Right renal pelvis (tissue), 4 donors: ENCODE results near the gene OMP. TPM values are rescaled to one million over a fixed set of nuclear protein-coding genes. Genes with fewer than 3 reads are reported as not detected.
A peak's percentile ranks its signal among the peaks of the same experiment; 100 is the strongest.
"Not testable (repeated sequence)": the region's sequence is repeated elsewhere in the genome, so short reads cannot be mapped to it uniquely, and the experiment has no call there.

Experiments used
- DNase-seq, 4 donors: peaks; one replicate each; pipeline ENCODE4 v3.0.0-alpha.2; 2013; ENCODE audit warnings: low read depth in 4 of 4, low spot score in 3 of 4, missing footprints in 1 of 4
- polyA plus RNA-seq, 4 donors: library from polyadenylated mRNA; unstranded; fragments of 120-200 nt; gene quantifications; one replicate each; pipeline ENCODE4 v1.2.1, GENCODE V29; 2013; ENCODE audit not compliant: insufficient read length in 4 of 4

The OMP gene
- polyA plus RNA-seq, 4 donors = 0.18 TPM; not detected in 3

GRCh38 chr11:77084581-77085191, 18.0 kb upstream of the OMP start:
- no peak for DNase-seq

DNA sequence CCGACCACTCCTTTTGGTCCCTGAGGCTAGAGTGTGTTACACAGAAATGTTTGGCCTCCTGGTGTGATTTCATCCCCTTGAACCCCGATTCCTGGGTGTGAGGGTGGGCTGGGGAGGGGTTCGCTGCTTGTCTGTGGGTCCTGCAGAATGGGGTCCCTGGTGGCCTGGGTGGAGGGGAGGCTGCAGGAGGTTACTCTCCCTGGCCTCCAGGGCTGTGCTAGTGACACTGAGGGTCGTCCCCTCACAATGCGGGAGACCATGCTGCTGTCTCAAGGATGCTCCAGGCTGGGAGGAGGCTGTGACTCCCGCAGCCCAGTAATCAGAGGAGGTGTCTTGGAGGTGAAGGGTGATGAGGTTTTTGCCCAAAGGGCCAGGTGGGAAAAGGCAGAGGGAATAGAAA, 17.0 kb upstream of the OMP start:
- no peak for DNase-seq

DNA sequence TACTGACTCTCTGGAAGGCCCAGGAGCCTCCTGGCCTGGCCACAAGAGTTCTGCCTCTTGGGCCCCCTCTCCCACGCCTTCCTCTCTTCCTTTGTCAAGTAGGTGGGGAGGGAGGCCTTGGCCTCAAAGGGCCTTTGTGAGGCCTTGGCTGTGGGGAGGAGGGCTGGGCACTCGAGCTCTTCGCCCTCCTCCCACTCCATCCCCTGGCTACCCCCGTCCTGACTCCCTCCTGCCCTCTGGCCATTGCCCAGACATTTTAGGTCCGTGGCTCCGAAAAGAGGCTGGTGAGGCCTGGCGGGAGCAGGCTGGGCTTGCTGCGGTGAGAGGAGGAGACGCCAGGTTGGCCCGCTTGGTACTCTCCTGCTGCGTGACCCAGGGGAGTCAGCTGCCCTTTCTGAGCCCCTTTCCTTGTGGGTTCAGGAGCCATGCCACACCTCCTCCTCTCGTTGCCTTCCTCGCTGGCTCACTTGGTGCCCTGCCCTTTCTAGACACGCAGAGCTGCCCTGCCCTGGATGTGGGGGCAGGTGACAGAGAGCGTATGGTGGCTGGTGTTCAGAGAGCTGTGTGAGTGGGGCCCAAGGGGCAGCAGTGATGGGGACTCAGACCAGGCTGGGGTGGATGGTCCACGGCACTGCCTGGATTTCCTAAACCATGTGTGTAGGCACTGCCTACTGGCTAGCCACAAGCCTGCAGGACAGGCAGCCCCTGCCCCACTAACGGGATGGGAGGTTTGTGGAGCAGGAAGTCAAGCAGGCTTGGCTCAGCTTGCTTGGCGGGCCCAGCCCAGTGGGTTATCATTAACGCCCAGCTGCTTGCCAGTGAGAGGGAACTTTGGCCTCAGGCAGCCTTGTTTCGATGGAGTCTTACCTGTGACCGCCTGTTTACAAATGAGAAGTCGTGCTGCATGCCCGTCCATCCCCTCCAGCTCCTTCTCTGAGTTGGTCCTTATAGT, 15.8 kb upstream of the OMP start:
- DNase-seq = no peak

DNA sequence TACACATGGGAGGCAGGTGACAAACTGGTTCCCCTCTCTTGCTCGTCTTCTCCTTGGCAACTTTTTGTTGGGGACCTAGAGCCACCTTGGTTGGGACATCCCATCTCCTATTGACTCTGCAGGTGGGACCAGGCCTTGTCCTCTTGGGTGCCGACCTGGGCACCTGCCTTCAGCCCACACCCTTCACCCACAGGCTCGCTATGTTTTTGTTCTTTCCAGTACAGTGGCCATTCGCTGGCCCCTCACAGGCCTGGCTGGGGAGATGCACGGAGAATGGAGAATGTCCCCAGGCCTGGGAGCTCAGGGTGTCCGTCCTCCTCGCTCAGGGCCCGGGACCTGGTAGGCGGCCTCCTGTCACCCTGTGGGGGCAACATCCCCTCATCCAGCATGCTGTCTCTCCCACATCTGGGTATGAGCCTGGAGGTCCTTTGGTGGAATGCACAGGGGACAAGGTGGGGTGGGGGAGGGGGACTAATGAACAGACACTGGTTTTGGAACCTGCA, 14.9 kb upstream of the OMP start:
- no peak for DNase-seq

GRCh38 chr11:77088236-77089003, 14.2 kb upstream of the OMP start:
- DNase-seq = peak in 2 of 4 donors; percentile 37 to 39

DNA sequence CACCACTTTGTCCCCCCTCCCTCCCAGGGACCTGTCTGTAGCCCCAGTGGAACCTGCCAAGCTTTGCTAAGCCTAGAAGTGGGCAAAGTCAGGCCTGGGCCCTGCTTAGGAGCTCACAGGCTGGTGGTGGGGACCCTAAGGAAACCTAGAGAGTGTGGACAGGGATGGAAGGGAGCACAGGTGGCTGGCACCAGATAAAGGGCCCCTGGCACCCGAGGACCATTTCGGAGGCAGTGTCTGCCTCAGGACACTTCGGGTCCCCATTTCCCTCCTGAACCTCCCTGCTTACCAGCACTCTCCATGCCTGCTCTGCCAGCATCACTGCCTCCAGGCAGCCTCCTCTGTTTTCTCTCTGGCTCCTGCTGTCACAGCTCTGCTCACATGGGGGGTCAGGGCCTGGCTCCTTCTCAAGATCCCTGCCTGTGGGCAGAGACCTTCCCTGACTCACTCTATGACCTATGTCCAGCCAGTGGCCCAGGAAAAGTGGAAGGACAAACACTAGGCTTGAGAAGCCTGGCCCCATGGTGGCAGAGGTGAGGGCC, 13.6 kb upstream of the OMP start:
- no peak for DNase-seq

DNA sequence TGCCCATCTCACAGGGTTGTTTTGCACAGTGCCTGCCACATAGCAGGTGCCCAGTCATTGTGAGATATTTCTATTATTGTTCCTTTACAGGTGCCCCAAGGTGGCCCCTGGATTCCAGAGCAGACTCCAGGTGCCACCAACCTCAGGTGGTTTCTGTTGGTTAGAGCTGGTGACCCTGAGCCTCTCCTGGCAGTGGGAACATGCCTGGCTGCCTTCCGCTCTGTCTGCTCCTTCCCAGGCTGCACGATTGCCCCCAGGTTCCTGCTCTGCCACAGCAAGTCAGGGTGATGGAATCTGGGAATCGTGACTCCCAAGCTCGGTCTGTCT, 12.6 kb upstream of the OMP start:
- DNase-seq = no peak

GRCh38 chr11:77090373-77091111, 12.1 kb upstream of the OMP start:
- no peak for DNase-seq

GRCh38 chr11:77091146-77091940, 11.3 kb upstream of the OMP start:
- DNase-seq = peak in 3 of 4 donors; percentile 35 to 57 (median 43)

DNA sequence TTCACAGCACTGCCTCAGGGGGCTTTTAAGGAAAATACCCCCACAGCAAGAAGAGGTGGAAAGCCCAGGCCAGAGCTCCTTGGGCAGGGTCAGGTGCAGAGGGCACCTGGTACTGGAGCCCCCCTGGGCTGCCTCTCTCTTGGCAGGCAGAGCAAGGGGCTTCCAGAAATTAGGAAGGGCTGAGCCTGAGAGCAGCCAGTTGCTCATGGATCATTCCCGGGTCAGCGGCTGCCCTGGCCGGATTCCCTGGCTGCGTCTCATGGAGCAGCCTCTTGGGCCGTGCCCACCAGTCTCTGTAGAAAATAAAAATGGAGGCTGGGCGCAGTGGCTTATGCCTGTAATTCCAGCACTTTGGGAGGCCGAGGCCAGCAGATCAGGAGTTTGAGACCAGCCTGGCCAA, 10.3 kb upstream of the OMP start:
- DNase-seq = no peak

- DNase-seq = no peak
Observed at GRCh38 chr11:77093056-77093891, 9.4 kb upstream of the OMP start.

- no peak for DNase-seq
Observed at GRCh38 chr11:77093987-77094840, 8.4 kb upstream of the OMP start.

- no peak for DNase-seq
Observed at GRCh38 chr11:77094841-77095365, 7.7 kb upstream of the OMP start.

GRCh38 chr11:77095551-77096490, 6.8 kb upstream of the OMP start:
- DNase-seq = no peak

DNA sequence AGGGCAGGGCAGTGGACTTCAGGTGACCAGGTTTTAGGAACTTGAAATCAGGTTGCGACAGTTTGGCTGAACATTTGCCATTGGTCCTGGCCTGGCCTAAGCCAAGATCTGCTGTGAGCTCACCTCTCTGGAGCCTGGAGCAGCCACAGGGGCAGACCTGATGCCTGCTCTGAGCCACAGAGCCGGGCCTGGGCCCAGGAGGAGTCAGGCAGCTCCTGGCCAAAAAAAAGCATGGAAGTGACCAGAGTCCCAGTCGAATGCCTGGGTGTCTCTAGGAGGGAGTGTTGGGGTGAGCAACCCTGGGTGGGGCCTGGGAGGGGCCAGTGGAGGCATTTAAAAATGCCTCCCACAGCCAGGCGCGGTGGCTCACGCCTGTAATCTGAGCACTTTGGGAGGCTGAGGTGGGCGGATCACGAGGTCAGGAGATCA, 6.0 kb upstream of the OMP start:
- DNase-seq = no peak

DNA sequence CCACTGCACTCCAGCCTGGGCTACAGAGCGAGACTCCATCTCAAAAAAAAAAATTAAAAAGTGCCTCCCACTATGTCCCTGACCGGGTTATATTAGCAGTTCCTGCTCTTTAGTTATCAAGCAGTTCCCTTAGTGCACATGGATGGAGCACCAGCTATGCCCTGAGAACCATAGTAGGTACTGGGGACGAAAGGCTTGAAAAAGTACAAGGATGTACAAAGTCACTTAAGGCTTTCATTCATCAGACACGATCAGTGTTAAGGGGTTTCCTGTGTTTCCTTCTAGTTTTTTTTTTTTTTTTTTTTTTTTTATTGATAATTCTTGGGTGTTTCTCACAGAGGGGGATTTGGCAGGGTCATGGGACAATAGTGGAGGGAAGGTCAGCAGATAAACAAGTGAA, 5.5 kb upstream of the OMP start:
- not testable (repeated sequence) for DNase-seq
